Natural killer cell (primary cell): ENCODE results near the gene RGS9. TPM values are rescaled to one million over a fixed set of nuclear protein-coding genes. Genes with fewer than 3 reads are reported as not detected.

Source experiments
- ATAC-seq, 3 donors: fragments of 150-1000 bp in 2 of 3; fragments of 200-7000 bp in 1 of 3; cut with Tn5 transposase; 1 replicate in 1 of 3; 2 replicates in 2 of 3; pipeline ENCODE4 v1.10.0; 2021; ENCODE audit warnings: mild to moderate bottlenecking in 2 of 3, moderate library complexity in 2 of 3
- DNase-seq, 2 donors: peaks; one replicate each; pipeline versions ENCODE4 v3.0.0 to v3.0.0-alpha.2; 2013 to 2021; ENCODE audit warnings: mixed read lengths in 1 of 2
- H3K27ac ChIP-seq: one replicate; pipeline ENCODE4 v1.5.1; 2013; ENCODE audit warnings: mild to moderate bottlenecking, low read length
- H3K27me3 ChIP-seq: one replicate; pipeline ENCODE4 v1.6.1; 2013; ENCODE audit warnings: low read length; ENCODE audit not compliant: control insufficient read depth, insufficient read depth
- H3K36me3 ChIP-seq: one replicate; pipeline ENCODE4 v1.6.1; 2013; ENCODE audit warnings: low read length; ENCODE audit not compliant: control insufficient read depth, insufficient read depth
- H3K4me1 ChIP-seq: one replicate; pipeline ENCODE4 v1.6.1; 2013; ENCODE audit warnings: low read length; ENCODE audit not compliant: control insufficient read depth, insufficient read depth
- H3K4me3 ChIP-seq: one replicate; pipeline ENCODE4 v1.5.1; 2013; ENCODE audit warnings: low read length
- H3K9me3 ChIP-seq: one replicate; pipeline ENCODE4 v1.6.1; 2013; ENCODE audit warnings: low read length; ENCODE audit not compliant: control insufficient read depth, insufficient read depth
- H3K27ac Mint-ChIP-seq, 2 donors: one replicate each; pipeline ENCODE4 v1.8.0; 2022; ENCODE audit warnings: mild to moderate bottlenecking in 2 of 2, mixed read lengths in 2 of 2, moderate library complexity in 1 of 2
- H3K27me3 Mint-ChIP-seq, 2 donors: one replicate each; pipeline ENCODE4 v1.8.0; 2022; ENCODE audit warnings: low read depth in 2 of 2, mixed read lengths in 2 of 2
- H3K36me3 Mint-ChIP-seq: one replicate; pipeline ENCODE4 v1.8.0; 2022; ENCODE audit warnings: mixed read lengths
- H3K4me1 Mint-ChIP-seq, 2 donors: one replicate each; pipeline ENCODE4 v1.8.0; 2022; ENCODE audit warnings: mixed read lengths in 2 of 2
- H3K4me3 Mint-ChIP-seq: one replicate; pipeline ENCODE4 v1.8.0; 2022; ENCODE audit warnings: mild to moderate bottlenecking, moderate library complexity, mixed read lengths
- H3K9me3 Mint-ChIP-seq, 2 donors: one replicate each; pipeline ENCODE4 v1.8.0; 2022; ENCODE audit warnings: mixed read lengths in 2 of 2
- CTCF ChIP-seq: fragments of 200-600 bp; IDR thresholded peaks from one replicate; pipeline ENCODE4 v1.8.0; 2022; ENCODE audit warnings: antibody characterized with exemption
- WGBS: methylation state at CpG from one replicate; pipeline ENCODE4 v1.1.7; 2013; ENCODE audit warnings: missing lambda C conversion rate; ENCODE audit not compliant: insufficient coverage; 5-methylcytosine and 5-hydroxymethylcytosine counted together
- intact Hi-C: fragments of 100-400 bp; cut with micrococcal nuclease; formaldehyde crosslinking; loops from one replicate; pipeline ENCODE4 v1.14.2; 2022
- total RNA-seq, 4 donors: library from RNA; stranded (reverse); fragments of 120-200 nt in 1 of 4; gene quantifications; one replicate each; pipeline versions ENCODE4 v1.2.3 to v1.2.4, GENCODE V29; 2013 to 2022

RGS9 gene
- total RNA-seq, 3 donors from 2014 or later (not counting 1 experiment from before 2014, with no cell fraction given) = 25.0 to 47.3 (median 37.2) TPM

DNA sequence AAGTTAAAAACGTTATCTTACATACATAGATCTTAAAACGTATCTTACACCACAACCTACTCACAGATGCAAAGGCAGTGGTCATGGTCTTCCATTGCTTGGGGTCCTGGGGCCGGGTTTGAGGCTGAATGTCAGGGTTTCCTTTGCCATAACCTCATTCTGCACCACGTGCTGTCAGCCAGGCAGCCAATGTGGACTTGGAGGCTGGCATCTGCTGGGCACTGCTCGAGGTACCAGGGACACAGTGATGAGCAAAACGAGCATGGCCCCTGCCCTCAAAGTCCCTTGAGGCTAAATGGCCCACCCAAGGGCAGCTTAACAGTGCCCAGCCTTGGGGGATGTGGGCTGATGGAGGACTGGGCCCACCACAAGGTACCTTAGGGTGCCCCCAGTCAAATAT, 35.8 kb upstream of the RGS9 start:
- TF ChIP-seq CTCF = no peak
- H3K4me1 ChIP-seq = peaks cover 15% of the 10 kb centered on the region
- H3K36me3 ChIP-seq = no peaks in the 10 kb centered on the region
- no peaks in the 10 kb centered on the region for H3K27me3 Mint-ChIP-seq
- H3K4me3 ChIP-seq = no peak overlapping the region
- no peaks in the 10 kb centered on the region for H3K27me3 ChIP-seq
- H3K36me3 Mint-ChIP-seq = no peaks in the 10 kb centered on the region
- H3K9me3 ChIP-seq = no peaks in the 10 kb centered on the region
- H3K9me3 Mint-ChIP-seq = no peaks in the 10 kb centered on the region
- intact Hi-C loops = loop anchor here (2.0 to 5.0 kb wide), 3 partner anchors 114 to 183 kb away; partner anchors contain the start of gene LRRC37A3
- no peak for DNase-seq
- H3K4me3 Mint-ChIP-seq = peak overlapping the region; percentile 84
- WGBS = 46% methylated on average over 5 of the region's 6 CpGs
- H3K4me1 Mint-ChIP-seq = peaks cover 19 to 22% of the 10 kb centered on the region in 2 donors
- ATAC-seq = no peak
- H3K27ac Mint-ChIP-seq = peak overlapping the region; percentile 93
- no peak overlapping the region for H3K27ac ChIP-seq

- peaks cover 19% of the 10 kb centered on the region in 2 donors for H3K4me1 Mint-ChIP-seq
- H3K27me3 Mint-ChIP-seq = no peaks in the 10 kb centered on the region
- Histone ChIP-seq H3K9me3 (no peaks in the 10 kb centered on the region), H3K27me3 (no peaks in the 10 kb centered on the region), H3K4me1 (peaks cover 15% of the 10 kb centered on the region), H3K36me3 (no peaks in the 10 kb centered on the region), H3K27ac (no peak overlapping the region), H3K4me3 (no peak overlapping the region)
- no peak overlapping the region for H3K27ac Mint-ChIP-seq
- no peak for TF ChIP-seq CTCF
- no peaks in the 10 kb centered on the region for H3K36me3 Mint-ChIP-seq
- WGBS = 82% methylated on average over 4 of the region's 5 CpGs
- no peak for ATAC-seq
- no peaks in the 10 kb centered on the region for H3K9me3 Mint-ChIP-seq
- no peak for DNase-seq
- H3K4me3 Mint-ChIP-seq = no peak overlapping the region
- intact Hi-C loops = loop anchor here (5.0 kb wide), 2 partner anchors 115 to 135 kb away; no protein-coding TSS in a partner anchor
Measured at GRCh38 chr17:65102235-65102634, 34.9 kb upstream of the RGS9 start.

DNA sequence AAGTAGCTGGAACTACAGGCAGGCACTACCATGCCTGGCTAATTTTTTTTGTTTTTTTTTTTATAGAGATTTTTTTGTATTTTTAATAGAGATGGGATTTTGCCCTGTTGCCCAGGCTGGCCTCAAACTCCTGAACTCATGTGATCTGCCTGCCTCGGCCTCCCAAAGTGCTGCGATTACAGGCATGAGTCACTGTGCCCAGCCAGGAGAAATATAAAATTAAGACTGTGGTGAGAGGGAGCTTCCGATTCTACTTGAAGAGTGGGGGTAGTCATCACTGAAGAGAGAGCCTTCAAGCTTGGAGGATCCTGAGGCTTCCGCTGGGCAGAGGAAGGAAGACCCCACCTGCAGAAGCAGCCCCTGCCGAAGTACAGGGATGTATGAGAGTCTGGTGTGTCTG, 34.4 kb upstream of the RGS9 start:
- Histone ChIP-seq H3K4me3 (no peak overlapping the region), H3K27me3 (no peaks in the 10 kb centered on the region), H3K9me3 (no peaks in the 10 kb centered on the region), H3K36me3 (no peaks in the 10 kb centered on the region), H3K27ac (no peak overlapping the region), H3K4me1 (peaks cover 15% of the 10 kb centered on the region)
- no peaks in the 10 kb centered on the region for H3K27me3 Mint-ChIP-seq
- no peak overlapping the region for H3K4me3 Mint-ChIP-seq
- no peak for DNase-seq
- no peak for TF ChIP-seq CTCF
- WGBS = 75% methylated on average over 5 of the region's 5 CpGs
- no peak overlapping the region for H3K27ac Mint-ChIP-seq
- H3K9me3 Mint-ChIP-seq = no peaks in the 10 kb centered on the region
- intact Hi-C loops = loop anchor here (5.0 kb wide), 2 partner anchors 115 to 135 kb away; no protein-coding TSS in a partner anchor
- ATAC-seq = no peak
- H3K36me3 Mint-ChIP-seq = no peaks in the 10 kb centered on the region
- H3K4me1 Mint-ChIP-seq = peaks cover 16 to 19% of the 10 kb centered on the region in 2 donors

DNA sequence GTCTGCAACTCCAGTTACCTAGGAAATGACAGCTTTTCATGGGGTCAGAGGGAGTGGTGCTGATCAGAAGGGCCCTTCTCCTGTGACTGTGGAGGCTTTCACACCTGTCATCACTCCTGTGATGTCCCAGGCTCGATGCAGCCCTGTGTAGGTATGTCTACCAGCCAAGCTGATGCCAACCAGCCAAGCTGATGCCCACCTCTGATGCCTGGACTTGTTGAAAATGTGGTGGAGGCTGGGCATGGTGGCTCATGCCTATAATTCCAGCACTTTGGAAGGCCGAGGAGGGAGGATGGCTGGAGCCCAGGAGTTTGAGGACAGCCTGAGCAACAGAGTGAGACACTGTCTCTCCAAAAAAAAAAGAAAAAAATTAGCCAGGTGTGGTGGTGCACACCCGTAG, 33.7 kb upstream of the RGS9 start:
- ATAC-seq (no peak), DNase-seq (no peak)
- H3K4me3 Mint-ChIP-seq = no peak overlapping the region
- 74% methylated on average over 3 of the region's 3 CpGs for WGBS
- H3K36me3 Mint-ChIP-seq = no peaks in the 10 kb centered on the region
- no peaks in the 10 kb centered on the region for H3K9me3 Mint-ChIP-seq
- intact Hi-C loops = loop anchor here (5.0 kb wide), 2 partner anchors 116 to 136 kb away; no protein-coding TSS in a partner anchor
- Histone ChIP-seq H3K27ac (no peak overlapping the region), H3K9me3 (no peaks in the 10 kb centered on the region), H3K4me1 (peaks cover 15% of the 10 kb centered on the region), H3K4me3 (no peak overlapping the region), H3K27me3 (no peaks in the 10 kb centered on the region), H3K36me3 (no peaks in the 10 kb centered on the region)
- H3K27ac Mint-ChIP-seq = no peak overlapping the region
- H3K27me3 Mint-ChIP-seq = no peaks in the 10 kb centered on the region
- peaks cover 16 to 19% of the 10 kb centered on the region in 2 donors for H3K4me1 Mint-ChIP-seq
- TF ChIP-seq CTCF = no peak
